DOHH2 (cell line): Measurements from ENCODE around the gene EVC2.

Experiments
- H3F3A ChIP-seq: fragments of 200-600 bp; sonication (generic), shearing (Covaris generic); 2 replicates; pipeline ENCODE4 v1.6.0; 2016; ENCODE audit warnings: antibody characterized with exemption, mild to moderate bottlenecking; ENCODE audit not compliant: control insufficient read depth, insufficient read depth
- H3K27ac ChIP-seq: fragments of 200-600 bp; sonication (generic); 2 replicates; pipeline ENCODE4 v1.5.1; 2014; ENCODE audit warnings: low read depth, mild to moderate bottlenecking, low read length, moderate library complexity
- H3K27me3 ChIP-seq: fragments of 200-600 bp; sonication (generic); 2 replicates; pipeline ENCODE4 v1.6.1; 2014; ENCODE audit warnings: mild to moderate bottlenecking, low read length, mixed read lengths; ENCODE audit not compliant: control insufficient read depth
- H3K36me3 ChIP-seq: fragments of 200-600 bp; sonication (generic); 2 replicates; pipeline ENCODE4 v1.6.1; 2014; ENCODE audit warnings: mild to moderate bottlenecking, low read length, moderate library complexity, mixed read lengths; ENCODE audit not compliant: control insufficient read depth
- H3K4me1 ChIP-seq: fragments of 200-600 bp; sonication (generic); 2 replicates; pipeline ENCODE4 v1.6.1; 2014; ENCODE audit warnings: mild to moderate bottlenecking, low read length, mixed read lengths; ENCODE audit not compliant: control insufficient read depth
- H3K4me2 ChIP-seq: fragments of 200-600 bp; sonication (generic); 2 replicates; pipeline ENCODE4 v1.6.0; 2014; ENCODE audit warnings: mild to moderate bottlenecking, low read length, moderate library complexity
- H3K4me3 ChIP-seq: fragments of 200-600 bp; sonication (generic); 2 replicates; pipeline ENCODE4 v1.5.1; 2014; ENCODE audit warnings: mild to moderate bottlenecking, low read length, mixed read lengths
- H3K79me2 ChIP-seq: fragments of 200-600 bp; sonication (generic); 2 replicates; pipeline ENCODE4 v1.6.1; 2014; ENCODE audit warnings: mild to moderate bottlenecking, low read length, mixed read lengths; ENCODE audit not compliant: control insufficient read depth
- H3K9me2 ChIP-seq: fragments of 200-600 bp; sonication (generic); replicated peaks from 2 replicates; pipeline ENCODE4 v1.6.1; 2014; ENCODE audit warnings: mild to moderate bottlenecking, low read length, mixed read lengths; ENCODE audit not compliant: control insufficient read depth
- H3K9me3 ChIP-seq: fragments of 200-600 bp; sonication (generic); 2 replicates; pipeline ENCODE4 v1.6.1; 2014; ENCODE audit warnings: antibody characterized with exemption, low read length, mixed read lengths; ENCODE audit not compliant: control insufficient read depth, insufficient read depth
- H4K20me1 ChIP-seq: fragments of 200-600 bp; sonication (generic); 2 replicates; pipeline ENCODE4 v1.6.0; 2014; ENCODE audit warnings: low read depth, mild to moderate bottlenecking, antibody characterized with exemption, low read length, moderate library complexity; ENCODE audit not compliant: control insufficient read depth, insufficient read depth
- CTCF ChIP-seq: fragments of 200-600 bp; sonication (generic); IDR thresholded peaks from one replicate; pipeline ENCODE4 v1.5.1; 2014; ENCODE audit warnings: antibody characterized with exemption, mild to moderate bottlenecking, low read depth, low read length; ENCODE audit not compliant: poor library complexity, severe bottlenecking
- EZH2phosphoT487 ChIP-seq: fragments of 200-600 bp; sonication (generic); IDR thresholded peaks from 2 replicates; pipeline ENCODE4 v1.6.1; 2017; ENCODE audit warnings: borderline replicate concordance, mild to moderate bottlenecking, antibody characterized with exemption, low read length, moderate library complexity, mixed read lengths

EVC2 gene

GRCh38 chr4:5750052-5750945 lies 41.9 kb upstream of the EVC2 start:
- no peaks in the 10 kb centered on the region for H3K9me3 ChIP-seq
- no peaks in the 10 kb centered on the region for H3K4me1 ChIP-seq
- no peaks in the 10 kb centered on the region for H3F3A ChIP-seq
- TF ChIP-seq EZH2phosphoT487 (no peak), CTCF (no peak)
- H3K27me3 ChIP-seq = no peaks in the 10 kb centered on the region
- no peak overlapping the region for H3K4me2 ChIP-seq
- no peaks in the 10 kb centered on the region for H3K9me2 ChIP-seq
- no peaks in the 10 kb centered on the region for H3K36me3 ChIP-seq
- H3K27ac ChIP-seq = no peak overlapping the region
- H3K4me3 ChIP-seq = no peak overlapping the region
- H3K79me2 ChIP-seq = no peaks in the 10 kb centered on the region
- H4K20me1 ChIP-seq = no peaks in the 10 kb centered on the region

DNA sequence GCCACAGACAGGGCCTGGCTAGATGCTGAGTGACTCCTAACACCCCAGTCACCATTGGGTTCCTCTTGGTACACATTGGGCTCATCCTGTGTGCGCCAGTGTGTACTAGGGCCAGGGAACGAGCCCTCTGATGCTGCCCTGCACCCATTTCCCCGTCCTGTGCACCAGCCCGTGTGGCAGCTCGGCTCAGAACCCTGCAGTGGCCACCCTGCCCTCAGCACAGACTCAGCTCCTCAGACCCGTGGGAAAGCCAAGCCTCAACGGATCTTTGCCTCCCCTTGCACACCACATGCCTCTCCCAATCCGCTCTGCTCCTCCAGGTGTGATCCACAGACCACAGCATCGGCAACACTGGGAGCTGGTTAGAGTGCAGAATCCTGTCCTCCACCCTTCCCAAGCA lies 41.2 kb upstream of the EVC2 start:
- Histone ChIP-seq H3K9me3 (no peaks in the 10 kb centered on the region), H3F3A (no peaks in the 10 kb centered on the region), H3K36me3 (no peaks in the 10 kb centered on the region), H3K4me1 (no peaks in the 10 kb centered on the region), H3K27ac (no peak overlapping the region), H3K4me2 (no peak overlapping the region), H3K79me2 (no peaks in the 10 kb centered on the region), H3K4me3 (no peak overlapping the region), H3K27me3 (no peaks in the 10 kb centered on the region), H4K20me1 (no peaks in the 10 kb centered on the region), H3K9me2 (no peaks in the 10 kb centered on the region)
- TF ChIP-seq EZH2phosphoT487 (no peak), CTCF (no peak)

DNA sequence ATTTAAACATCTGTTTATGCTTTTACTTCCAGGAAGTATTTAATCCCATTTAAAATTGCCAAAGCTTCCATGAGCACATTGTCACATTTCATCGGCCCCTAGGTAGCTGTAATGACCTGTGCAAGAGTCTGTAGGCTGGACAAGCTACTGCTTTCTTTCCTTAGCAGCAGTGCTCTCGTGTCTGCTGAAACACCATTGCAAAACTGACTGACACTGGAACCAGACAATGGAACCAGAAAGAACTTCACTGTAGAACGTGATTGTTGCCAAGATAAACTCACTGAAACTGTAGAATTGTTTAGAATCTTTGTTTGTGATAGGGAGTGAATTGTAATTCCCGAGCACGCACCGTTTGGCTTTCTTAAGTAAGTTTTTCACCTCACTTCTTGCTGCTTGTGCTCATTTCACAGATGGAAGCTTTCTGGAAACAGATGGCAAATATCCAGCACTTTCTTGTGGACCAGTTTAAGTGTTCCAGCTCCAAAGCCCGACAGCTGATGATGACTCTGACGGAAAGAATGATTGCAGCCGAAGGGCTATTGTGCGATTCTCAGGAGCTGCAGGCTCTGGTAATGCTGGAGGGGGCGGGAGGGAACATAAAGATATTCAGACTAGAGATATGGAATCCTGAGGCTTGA lies 39.5 kb upstream of the EVC2 start:
- H3K9me3 ChIP-seq = no peaks in the 10 kb centered on the region
- H3K27me3 ChIP-seq = no peaks in the 10 kb centered on the region
- H3K4me2 ChIP-seq = no peak overlapping the region
- TF ChIP-seq CTCF (no peak), EZH2phosphoT487 (no peak)
- no peaks in the 10 kb centered on the region for H4K20me1 ChIP-seq
- H3F3A ChIP-seq = no peaks in the 10 kb centered on the region
- no peak overlapping the region for H3K4me3 ChIP-seq
- H3K4me1 ChIP-seq = no peaks in the 10 kb centered on the region
- H3K27ac ChIP-seq = no peak overlapping the region
- H3K36me3 ChIP-seq = no peaks in the 10 kb centered on the region
- no peaks in the 10 kb centered on the region; the same call in 1 of the 2 replicates for H3K9me2 ChIP-seq
- no peaks in the 10 kb centered on the region for H3K79me2 ChIP-seq
